ENCODE results near the gene PGGHG.

The PGGHG gene

GRCh38 chr11:292211-293121 is 3.5 kb downstream of the PGGHG start:
- Histone ChIP-seq H3K27ac (ENCODE audit: low read depth, low read length) (no peak overlapping the region), H3K4me3 (ENCODE audit: low read length) (no peak overlapping the region), H3K27me3 (ENCODE audit: control insufficient read depth, insufficient read depth, low read length) (peaks cover 19% of the 10 kb centered on the region), H3K9ac (ENCODE audit: low read length) (no peak overlapping the region), H3K36me3 (ENCODE audit: control insufficient read depth, insufficient read depth, low read length) (no peaks in the 10 kb centered on the region), H3K4me1 (ENCODE audit: control insufficient read depth, insufficient read depth, low read length) (no peaks in the 10 kb centered on the region)

GRCh38 chr11:293271-293851 is 4.4 kb downstream of the PGGHG start:
- no peak overlapping the region for H3K27ac ChIP-seq (ENCODE audit: low read depth, low read length)
- no peaks in the 10 kb centered on the region for H3K36me3 ChIP-seq (ENCODE audit: control insufficient read depth, insufficient read depth, low read length)
- H3K9ac ChIP-seq (ENCODE audit: low read length) = no peak overlapping the region
- H3K27me3 ChIP-seq (ENCODE audit: control insufficient read depth, insufficient read depth, low read length) = peaks cover 12% of the 10 kb centered on the region
- H3K4me1 ChIP-seq (ENCODE audit: control insufficient read depth, insufficient read depth, low read length) = no peaks in the 10 kb centered on the region
- no peak overlapping the region for H3K4me3 ChIP-seq (ENCODE audit: low read length)

DNA sequence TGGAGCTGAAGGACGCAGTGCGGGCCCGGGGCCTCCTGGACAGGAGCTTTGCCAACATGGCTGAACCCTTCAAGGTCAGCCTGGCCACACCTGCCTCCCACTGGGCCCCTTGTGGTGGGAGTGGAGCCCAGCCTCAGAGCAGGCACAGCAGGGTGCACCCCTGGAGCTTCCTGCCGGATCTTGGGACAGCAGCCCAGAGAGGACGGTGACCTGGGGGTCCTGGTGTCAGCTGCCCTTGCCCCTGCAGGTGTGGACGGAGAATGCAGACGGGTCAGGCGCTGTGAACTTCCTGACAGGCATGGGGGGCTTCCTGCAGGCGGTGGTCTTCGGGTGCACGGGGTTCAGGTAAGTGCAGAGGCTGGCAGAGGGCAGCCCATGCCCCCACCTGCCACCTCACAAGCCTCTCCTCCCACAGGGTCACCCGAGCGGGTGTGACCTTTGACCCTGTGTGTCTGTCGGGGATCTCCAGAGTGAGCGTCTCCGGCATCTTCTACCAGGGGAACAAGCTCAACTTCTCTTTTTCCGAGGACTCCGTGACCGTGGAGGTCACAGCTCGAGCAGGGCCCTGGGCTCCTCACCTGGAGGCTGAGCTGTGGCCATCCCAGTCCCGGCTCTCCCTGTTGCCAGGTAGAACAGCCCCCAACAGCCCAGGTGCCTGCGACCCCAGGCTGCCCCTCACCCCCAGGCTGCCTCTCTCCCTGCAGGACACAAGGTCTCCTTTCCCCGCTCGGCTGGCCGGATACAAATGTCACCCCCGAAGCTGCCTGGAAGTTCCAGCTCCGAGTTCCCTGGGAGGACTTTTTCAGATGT is 5.1 kb downstream of the PGGHG start:
- no peak overlapping the region for H3K27ac ChIP-seq (ENCODE audit: low read depth, low read length)
- no peak overlapping the region for H3K4me3 ChIP-seq (ENCODE audit: low read length)
- no peak overlapping the region for H3K9ac ChIP-seq (ENCODE audit: low read length)
- H3K36me3 ChIP-seq (ENCODE audit: control insufficient read depth, insufficient read depth, low read length) = no peaks in the 10 kb centered on the region
- no peaks in the 10 kb centered on the region for H3K4me1 ChIP-seq (ENCODE audit: control insufficient read depth, insufficient read depth, low read length)
- peaks cover 15% of the 10 kb centered on the region for H3K27me3 ChIP-seq (ENCODE audit: control insufficient read depth, insufficient read depth, low read length)

DNA sequence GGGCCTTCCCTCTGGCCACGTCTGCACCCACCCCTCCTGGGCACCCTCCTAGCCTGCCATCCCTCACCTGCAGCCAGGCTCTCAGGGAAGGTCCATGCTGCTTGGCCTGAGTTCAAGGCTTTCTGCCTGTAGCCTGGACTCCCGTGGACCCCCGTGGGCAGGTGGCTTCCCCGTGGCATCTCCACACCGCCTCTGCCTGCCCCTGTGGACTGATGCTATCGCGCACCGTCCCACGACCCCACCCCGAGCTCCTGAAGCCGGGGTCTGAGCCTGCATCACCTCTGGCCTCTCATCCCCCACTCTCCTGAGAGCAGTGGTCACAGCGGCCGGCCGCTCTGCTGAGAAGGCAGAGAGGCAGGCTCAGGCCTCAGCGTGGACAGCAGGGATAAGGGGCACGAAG is 5.9 kb downstream of the PGGHG start:
- H3K36me3 ChIP-seq (ENCODE audit: control insufficient read depth, insufficient read depth, low read length) = no peaks in the 10 kb centered on the region
- H3K4me3 ChIP-seq (ENCODE audit: low read length) = no peak overlapping the region
- no peak overlapping the region for H3K27ac ChIP-seq (ENCODE audit: low read depth, low read length)
- no peaks in the 10 kb centered on the region for H3K4me1 ChIP-seq (ENCODE audit: control insufficient read depth, insufficient read depth, low read length)
- peaks cover 19% of the 10 kb centered on the region for H3K27me3 ChIP-seq (ENCODE audit: control insufficient read depth, insufficient read depth, low read length)
- no peak overlapping the region for H3K9ac ChIP-seq (ENCODE audit: low read length)

GRCh38 chr11:295351-296170 is 6.6 kb downstream of the PGGHG start:
- H3K36me3 ChIP-seq (ENCODE audit: control insufficient read depth, insufficient read depth, low read length) = no peaks in the 10 kb centered on the region
- H3K4me1 ChIP-seq (ENCODE audit: control insufficient read depth, insufficient read depth, low read length) = no peaks in the 10 kb centered on the region
- H3K9ac ChIP-seq (ENCODE audit: low read length) = no peak overlapping the region
- H3K27ac ChIP-seq (ENCODE audit: low read depth, low read length) = no peak overlapping the region
- H3K27me3 ChIP-seq (ENCODE audit: control insufficient read depth, insufficient read depth, low read length) = peaks cover 24% of the 10 kb centered on the region
- no peak overlapping the region for H3K4me3 ChIP-seq (ENCODE audit: low read length)

DNA sequence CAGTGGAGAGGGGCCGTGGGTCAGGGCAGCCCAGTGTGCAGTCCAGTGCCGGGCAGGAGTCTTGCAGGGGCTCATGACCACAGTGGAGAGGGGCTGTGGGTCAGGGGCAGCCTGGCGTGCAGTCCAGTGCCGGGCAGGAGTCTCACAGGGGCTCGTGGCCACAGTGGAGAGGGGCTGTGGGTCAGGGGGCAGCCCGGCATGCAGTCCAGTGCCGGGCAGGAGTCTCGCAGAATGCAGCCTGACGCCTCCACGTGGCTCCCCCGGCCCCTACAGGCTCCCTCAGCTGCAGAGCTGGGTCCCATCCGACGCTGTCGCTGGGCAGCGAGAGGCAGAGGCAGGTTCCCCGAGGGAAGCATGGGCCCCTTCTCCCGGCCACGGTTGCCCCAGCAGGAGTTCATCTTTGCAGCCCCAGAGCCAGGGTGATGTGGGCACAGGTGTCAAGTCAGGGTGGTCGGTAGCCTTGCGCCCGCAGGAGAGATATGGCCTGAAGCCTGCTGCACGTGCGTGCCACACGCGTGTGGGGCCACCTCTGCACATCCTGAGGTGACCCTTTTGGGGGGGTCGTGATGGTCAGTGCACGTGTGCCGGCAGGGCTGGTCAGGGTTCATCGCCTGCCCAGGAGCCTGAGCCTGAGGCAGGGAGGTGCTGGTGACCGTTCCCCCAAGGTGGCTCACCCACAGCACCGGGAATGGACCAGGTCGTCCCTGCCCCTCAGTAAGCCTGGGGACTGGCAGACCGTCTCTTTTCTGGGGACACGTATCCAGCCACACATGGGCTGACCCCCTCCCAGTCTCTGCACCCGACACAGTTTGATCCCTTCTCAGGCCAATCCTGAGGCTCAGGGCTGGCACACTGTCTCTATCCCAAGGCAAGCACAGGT is 7.5 kb downstream of the PGGHG start:
- no peaks in the 10 kb centered on the region for H3K4me1 ChIP-seq (ENCODE audit: control insufficient read depth, insufficient read depth, low read length)
- H3K27ac ChIP-seq (ENCODE audit: low read depth, low read length) = no peak overlapping the region
- peaks cover 24% of the 10 kb centered on the region for H3K27me3 ChIP-seq (ENCODE audit: control insufficient read depth, insufficient read depth, low read length)
- no peak overlapping the region for H3K4me3 ChIP-seq (ENCODE audit: low read length)
- no peaks in the 10 kb centered on the region for H3K36me3 ChIP-seq (ENCODE audit: control insufficient read depth, insufficient read depth, low read length)
- no peak overlapping the region for H3K9ac ChIP-seq (ENCODE audit: low read length)

DNA sequence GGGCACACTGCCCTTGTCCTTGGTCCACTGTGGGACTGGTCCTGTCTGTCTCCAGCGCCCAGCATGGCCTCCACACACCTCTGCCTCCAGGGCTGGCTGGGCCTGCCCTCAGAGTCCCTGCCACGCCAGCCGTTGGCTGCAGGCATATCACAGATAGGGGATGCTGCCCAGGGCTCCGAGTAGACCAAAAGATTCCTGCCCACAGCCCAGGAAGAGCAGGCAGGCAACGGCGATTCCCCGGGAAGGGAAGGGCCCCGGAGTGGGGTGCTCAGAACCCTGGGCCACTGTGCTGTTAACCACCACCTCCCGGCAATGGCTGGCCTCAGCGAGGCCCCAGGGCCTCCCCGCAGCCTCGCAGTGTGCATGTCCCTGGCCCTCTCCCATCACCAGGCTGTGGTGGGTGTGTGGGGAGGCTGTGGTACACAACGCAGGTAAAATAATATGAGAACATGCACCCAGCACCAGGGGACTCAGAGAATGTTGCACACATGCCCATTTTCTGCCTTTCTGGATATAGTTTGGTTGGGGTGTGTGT is 8.2 kb downstream of the PGGHG start:
- Histone ChIP-seq H3K4me3 (ENCODE audit: low read length) (no peak overlapping the region), H3K9ac (ENCODE audit: low read length) (no peak overlapping the region), H3K27ac (ENCODE audit: low read depth, low read length) (no peak overlapping the region), H3K4me1 (ENCODE audit: control insufficient read depth, insufficient read depth, low read length) (no peaks in the 10 kb centered on the region), H3K27me3 (ENCODE audit: control insufficient read depth, insufficient read depth, low read length) (peaks cover 24% of the 10 kb centered on the region), H3K36me3 (ENCODE audit: control insufficient read depth, insufficient read depth, low read length) (no peaks in the 10 kb centered on the region)

DNA sequence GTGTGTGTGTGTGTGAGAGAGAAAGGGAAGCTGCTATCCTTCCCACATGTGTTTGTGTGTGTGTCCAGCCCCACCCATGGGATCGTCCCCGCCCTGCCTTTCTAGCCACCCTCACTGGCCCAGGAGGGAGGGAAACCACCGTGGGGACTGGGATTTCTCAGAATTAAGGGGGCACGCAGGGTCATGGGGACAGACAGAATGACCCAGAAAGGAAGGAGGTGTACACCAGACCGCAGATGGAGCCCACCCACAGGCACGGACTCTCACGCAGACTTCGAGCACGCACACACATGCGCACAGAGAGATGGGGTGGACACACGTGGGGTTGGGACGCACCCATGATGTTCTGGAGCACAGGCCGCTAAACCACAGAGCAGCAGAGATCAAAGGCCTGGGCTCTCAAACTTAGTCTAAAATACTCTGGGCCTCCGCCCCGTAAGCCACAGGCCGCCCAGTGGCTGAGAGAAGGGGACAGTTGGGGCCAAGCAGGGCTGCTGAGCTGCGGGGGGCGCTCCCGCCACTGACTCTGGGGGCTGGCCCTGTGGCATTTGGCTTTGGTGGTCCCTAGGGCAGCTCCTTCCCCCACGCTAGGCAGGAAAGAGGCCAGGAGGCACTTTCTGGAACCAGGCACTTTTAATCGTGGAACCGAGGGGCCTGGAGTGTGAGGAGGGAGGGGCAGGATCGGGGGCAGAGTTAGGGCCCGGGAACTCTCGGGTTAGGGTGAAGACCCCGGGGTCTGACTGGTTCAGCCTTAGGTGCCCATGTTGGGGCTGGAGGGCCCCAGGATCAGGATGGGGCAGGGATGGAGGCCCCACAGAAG is 8.9 kb downstream of the PGGHG start:
- no peaks in the 10 kb centered on the region for H3K36me3 ChIP-seq (ENCODE audit: control insufficient read depth, insufficient read depth, low read length)
- H3K27ac ChIP-seq (ENCODE audit: low read depth, low read length) = no peak overlapping the region
- H3K4me1 ChIP-seq (ENCODE audit: control insufficient read depth, insufficient read depth, low read length) = no peaks in the 10 kb centered on the region
- no peak overlapping the region for H3K9ac ChIP-seq (ENCODE audit: low read length)
- no peak overlapping the region for H3K4me3 ChIP-seq (ENCODE audit: low read length)
- H3K27me3 ChIP-seq (ENCODE audit: control insufficient read depth, insufficient read depth, low read length) = peaks cover 24% of the 10 kb centered on the region

GRCh38 chr11:298406-299065 is 9.6 kb downstream of the PGGHG start:
- H3K27me3 ChIP-seq (ENCODE audit: control insufficient read depth, insufficient read depth, low read length) = peaks cover 24% of the 10 kb centered on the region
- H3K4me1 ChIP-seq (ENCODE audit: control insufficient read depth, insufficient read depth, low read length) = no peaks in the 10 kb centered on the region
- no peak overlapping the region for H3K27ac ChIP-seq (ENCODE audit: low read depth, low read length)
- H3K9ac ChIP-seq (ENCODE audit: low read length) = no peak overlapping the region
- H3K4me3 ChIP-seq (ENCODE audit: low read length) = no peak overlapping the region
- no peaks in the 10 kb centered on the region for H3K36me3 ChIP-seq (ENCODE audit: control insufficient read depth, insufficient read depth, low read length)

DNA sequence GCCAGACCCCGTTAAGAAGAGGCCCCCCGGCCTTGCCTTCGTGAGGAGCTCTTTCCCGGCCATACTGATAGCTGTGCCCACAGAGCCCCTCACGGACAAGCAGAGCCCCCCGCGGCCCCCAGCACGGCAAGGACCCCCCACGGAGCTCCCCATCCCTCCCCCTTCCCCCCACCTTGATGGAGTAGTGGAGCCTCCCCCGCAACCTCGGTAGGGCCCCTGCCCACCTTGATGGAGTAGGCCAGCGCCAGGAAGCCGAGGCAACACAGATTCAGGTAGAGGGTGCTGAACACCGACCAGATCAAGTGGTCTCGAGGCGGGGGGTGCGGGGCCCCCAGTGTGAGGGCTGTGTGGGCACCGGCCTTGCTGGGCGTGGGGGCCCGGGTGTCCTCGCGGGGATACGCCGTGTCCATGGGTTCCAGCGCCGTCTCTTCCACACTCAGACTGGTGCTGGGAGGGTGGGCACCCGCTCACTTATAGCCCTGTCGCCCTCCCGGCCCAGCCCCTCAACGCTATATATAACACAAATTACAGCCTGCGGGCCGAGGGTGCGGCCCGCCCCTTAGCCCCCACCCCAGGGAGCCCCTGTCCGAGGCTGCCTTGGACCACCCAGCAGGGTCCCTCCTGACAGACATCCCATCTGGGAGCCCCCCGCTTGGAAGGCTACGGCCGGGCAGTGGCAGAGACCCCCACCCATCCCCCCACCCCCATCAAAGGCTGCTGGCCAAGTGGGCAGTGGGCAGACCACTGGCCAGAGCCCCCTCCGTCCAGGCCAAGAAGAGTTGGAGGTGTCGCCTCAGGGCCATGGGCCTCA is 10.4 kb downstream of the PGGHG start, which contains the start of gene IFITM5:
Gene IFITM5, minus strand, starts transcription at position 446 of the 811 bp plus-strand sequence. Its CDS starts 36 bp downstream, at position 410.
- Histone ChIP-seq H3K36me3 (ENCODE audit: control insufficient read depth, insufficient read depth, low read length) (no peaks in the 10 kb centered on the region), H3K27me3 (ENCODE audit: control insufficient read depth, insufficient read depth, low read length) (peaks cover 24% of the 10 kb centered on the region), H3K9ac (ENCODE audit: low read length) (no peak within 1 kb of the TSS), H3K4me3 (ENCODE audit: low read length) (no peak within 1 kb of the TSS), H3K27ac (ENCODE audit: low read depth, low read length) (no peak within 1 kb of the TSS), H3K4me1 (ENCODE audit: control insufficient read depth, insufficient read depth, low read length) (no peaks in the 10 kb centered on the region)

Measured in rectal smooth muscle tissue (tissue), 1 donor.